Activated CD4-positive, alpha-beta T cell treated with anti-CD3 and anti-CD28 coated beads, Interleukin-2, Interleukin-4, amounts not matched to agents 100 ng/mL and 50 ng/mL, durations not matched to agents 16 hours and 8 hours (primary cell): ENCODE measurements around the gene OR1K1.
"Not testable (repeated sequence)": the region's sequence is repeated elsewhere in the genome, so short reads cannot be mapped to it uniquely, and the experiment has no call there.

Experiments
- DNase-seq: peaks from one replicate; pipeline ENCODE4 v3.0.0-alpha.2; 2020; ENCODE audit warnings: low spot score

OR1K1 gene

DNA sequence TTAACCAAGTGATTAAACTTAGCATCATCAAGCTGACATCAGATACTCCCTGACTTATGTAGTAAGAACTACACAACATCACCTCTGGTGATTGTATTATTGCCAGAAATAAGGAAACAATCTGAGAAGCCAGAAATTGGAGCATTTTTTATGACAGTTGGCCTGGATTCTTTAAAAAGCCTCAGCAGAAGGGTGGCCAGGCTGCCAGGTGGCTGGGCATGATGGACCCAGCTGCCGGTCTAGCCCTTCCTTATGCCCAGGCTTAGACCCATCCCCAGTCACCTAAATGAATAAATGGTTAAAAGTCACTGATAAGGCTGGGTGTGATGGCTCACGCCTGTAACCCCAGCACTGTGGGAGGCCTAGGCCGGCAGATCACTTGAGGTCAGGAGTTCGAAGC lies 12.8 kb downstream of the OR1K1 start:
- no peak for DNase-seq

DNA sequence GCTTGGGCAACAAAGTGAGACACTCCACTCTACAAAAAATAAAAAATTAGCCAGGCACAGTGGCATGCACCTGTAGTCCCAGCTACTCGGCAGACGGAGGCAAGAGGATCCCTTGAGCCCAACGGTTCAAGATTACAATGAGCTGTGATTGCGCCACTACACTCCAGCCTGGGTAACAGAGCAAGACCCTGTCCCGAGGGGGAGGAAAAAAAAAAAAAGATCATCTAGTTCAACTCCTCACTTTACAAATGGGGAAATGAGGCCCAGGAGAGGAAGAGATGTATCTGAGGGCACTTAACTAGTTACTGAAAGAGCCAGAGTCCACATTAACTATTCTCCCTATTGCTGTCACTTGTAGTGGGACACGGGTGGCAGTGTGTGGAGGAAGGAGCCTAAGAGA lies 14.6 kb downstream of the OR1K1 start:
- no peak for DNase-seq

DNA sequence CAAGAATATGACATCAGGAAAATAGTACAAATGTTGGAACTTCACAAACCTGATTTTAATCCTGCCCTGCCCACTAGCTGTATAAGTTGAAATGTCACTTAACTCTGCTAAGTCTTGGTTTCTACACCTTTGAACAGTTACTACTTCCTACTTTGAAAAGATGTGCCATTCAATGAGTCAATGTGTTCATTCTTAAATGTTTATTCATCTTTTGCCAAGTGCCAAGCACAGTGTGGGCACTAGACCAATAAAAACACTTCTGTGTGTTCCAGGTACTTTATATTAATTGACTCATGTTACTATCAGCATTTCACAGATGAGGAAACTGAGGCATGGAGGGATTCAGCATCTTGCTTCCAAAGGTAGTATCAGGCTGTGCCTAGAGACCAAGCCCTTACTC lies 15.6 kb downstream of the OR1K1 start:
- no peak for DNase-seq

DNA sequence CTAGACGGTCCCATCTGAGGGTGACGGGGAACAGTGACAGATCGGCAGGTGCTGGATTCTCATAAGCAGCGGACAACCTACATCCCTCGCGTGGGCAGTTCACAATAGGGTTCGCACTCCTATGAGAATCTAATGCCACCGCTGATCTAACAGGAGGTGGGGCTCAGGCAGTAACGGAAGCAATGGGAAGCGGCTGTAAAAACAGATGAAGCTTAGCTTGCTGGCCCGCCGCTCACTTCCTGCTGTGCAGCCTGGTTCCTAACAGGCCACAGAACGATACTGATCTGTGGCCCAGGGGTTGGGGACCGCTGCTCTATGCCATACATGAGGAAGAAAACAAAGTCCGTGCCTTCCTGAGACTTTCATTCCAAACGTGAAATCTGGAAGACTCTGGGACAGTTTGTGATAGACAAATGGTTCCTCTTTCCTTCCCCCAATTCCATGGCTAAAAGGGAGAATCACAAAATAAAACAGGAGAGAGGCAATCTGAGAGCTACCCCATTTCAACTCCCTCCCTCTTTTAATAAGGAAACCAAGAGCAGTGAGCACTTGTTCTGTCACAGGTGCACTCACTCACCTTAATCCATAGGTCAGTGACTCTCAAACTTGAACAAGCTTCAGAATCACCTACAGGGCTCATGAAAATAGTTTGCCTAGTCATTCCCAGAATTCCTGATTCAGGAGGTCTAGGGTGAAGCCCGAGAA lies 16.4 kb downstream of the OR1K1 start:
- DNase-seq = peak; percentile 42

DNA sequence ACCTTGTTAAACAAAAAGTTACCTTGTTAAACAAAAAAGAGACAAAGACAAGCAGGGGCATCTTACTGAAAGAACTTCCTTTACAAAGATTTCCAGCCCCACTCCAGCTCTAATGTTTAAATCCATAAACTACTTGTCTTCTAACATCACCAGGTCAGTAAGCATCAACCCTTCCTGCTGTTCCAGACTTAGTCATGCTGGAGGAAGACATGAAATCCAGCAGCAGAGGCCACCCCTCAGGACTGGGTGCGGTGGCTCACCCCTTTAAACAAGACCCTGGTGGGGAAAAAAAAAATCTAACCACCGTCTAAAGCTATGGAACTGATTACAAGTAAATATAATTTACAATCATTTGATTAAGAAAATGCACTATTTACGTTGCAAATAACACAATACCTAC lies 19.4 kb downstream of the OR1K1 start:
- DNase-seq = no peak

DNA sequence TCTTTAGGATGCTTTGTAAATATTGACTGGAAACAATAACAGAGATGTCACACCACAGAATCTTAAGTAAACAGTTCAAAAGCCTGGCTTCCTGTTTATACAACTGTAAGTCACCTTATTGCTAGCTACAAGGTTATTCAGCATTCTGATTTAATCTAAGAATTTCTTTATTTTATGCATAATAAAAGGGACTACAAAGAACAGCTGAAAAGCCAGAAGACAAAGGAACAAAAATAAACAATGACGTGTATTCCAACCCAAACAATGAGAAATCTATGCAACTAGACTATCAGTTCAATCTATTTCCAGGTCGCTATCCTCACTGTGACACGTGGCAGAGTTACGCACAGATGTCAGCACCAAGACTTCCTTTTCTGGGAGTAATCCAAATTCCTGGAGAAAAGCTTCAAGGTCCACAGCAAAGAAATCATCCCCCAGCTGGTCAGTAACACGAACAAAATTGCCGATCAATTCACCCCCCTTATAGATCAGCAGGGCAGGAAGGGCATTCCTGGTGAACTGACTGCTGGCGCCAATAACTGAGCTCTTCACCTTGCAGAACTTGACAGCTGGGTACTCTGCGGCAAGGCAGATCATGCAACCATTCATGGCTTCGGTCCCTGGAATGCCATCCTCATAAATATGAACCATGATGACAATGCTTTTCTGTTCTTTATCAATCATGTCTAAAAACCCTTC lies 20.0 kb downstream of the OR1K1 start:
- DNase-seq = no peak

DNA sequence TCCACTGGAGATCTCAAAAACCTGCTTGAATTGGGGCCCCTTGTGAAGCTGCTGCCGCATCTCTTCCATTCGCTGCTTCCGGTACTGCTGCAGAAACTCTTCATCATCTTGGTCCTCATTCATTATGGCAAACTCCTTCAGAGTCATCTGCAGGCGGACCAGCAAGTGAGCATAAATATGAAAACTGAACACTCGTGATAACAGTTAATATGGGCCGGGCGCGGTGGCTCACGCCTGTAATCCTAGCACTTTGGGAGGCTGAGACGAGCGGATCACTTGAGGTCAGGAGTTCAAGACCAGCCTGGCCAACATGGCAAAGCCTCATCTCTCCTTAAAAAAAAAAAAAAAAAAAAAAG lies 20.5 kb downstream of the OR1K1 start:
- no peak for DNase-seq

DNA sequence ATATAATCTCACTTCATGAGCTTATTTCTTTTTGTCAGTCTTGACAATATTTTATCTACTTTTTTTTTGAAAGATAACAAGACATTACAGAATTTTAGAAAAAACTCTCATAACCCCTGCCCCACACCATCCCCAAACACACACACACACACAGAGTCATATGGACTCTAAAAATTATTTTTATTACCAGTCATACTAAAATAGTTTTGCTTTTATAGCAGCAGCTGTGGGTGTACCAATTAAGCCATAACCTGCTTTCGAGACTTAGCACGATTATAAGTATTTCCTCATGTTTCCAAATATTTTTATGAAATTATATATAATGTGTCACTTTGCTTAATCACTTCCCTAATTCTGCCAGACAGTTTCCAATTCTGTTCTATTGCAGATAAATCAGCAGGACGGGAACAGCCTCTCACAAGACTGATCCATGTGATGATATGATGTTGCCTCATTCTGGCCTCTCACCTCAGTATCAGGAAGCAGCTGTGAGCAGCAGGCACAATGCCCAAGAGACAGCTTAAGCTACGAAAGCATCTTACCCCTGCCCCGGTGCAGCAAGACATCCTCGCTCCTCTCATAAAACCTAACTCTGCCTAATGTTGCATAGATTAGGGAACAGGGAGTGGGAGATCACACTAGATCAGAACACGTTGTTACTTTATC lies 21.5 kb downstream of the OR1K1 start:
- no peak for DNase-seq

DNA sequence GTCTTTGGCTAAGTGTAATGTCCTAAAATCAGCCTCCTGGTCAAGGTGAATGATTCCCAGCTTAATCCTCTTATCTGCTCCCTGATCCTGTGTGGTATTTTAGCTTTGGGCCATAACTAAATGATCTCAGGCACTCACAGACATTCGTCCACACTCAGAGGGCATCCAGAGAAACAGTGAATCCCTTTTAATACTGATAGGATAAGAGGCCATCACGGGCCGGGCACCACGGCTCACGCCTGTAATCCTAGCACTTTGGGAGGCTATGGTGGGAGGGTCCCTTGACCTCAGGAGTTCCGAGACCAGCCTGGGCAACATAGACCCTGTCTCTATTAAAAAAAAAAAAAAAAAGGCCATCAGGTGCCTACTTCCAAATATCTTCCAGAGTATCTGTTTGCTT lies 22.1 kb downstream of the OR1K1 start:
- no peak for DNase-seq

DNA sequence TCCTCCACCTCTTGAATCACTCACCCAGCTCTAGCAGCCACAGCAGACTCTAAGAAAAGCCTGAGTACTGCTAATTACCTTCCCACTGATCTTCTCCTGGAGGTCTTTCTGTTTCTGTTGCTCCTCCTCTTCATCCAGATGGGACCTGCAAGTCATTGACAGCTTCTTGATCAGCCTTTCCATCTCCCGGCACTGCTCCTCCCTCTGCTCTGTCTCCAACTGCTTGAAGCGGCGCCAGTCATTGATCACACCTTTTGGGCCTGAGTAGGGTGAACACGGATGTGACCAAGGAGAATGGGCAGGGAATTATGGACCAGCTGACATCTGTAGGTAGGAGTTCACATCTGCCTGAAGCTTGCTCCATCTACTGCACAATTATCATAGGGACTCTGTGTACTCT lies 23.0 kb downstream of the OR1K1 start:
- DNase-seq = no peak

DNA sequence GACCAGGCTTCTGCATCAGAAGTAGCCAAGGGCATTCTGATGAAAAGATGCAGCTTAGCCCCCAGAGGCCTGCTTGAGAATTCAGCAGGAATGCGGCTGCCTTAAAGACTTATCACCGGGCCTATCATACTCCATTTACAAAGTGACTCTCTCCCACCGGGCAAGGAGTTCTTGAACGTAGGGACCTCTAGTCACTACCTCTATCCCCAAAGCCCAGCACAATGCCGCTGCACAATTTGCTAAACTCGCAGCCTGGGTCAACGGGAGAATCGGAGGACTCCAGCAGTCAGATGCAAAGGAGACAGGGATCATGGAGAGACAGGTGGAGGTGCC lies 27.8 kb downstream of the OR1K1 start:
- no peak for DNase-seq

DNA sequence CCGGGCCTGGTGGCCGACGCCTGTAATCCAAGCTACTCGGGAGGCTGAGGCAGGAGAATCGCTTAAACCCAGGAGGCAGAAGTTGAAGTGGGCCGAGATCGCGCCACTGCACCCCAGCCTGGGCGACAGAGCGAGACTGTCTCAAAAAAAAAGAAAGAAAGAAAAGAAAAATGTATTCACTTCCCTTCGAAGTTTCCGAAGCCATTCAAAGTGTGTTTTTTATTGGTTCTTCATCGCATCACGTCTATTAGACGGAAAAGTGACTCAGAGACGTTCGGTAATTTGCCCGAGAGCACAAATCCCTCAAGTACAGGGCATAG lies 29.0 kb downstream of the OR1K1 start:
- DNase-seq = not testable (repeated sequence)

DNA sequence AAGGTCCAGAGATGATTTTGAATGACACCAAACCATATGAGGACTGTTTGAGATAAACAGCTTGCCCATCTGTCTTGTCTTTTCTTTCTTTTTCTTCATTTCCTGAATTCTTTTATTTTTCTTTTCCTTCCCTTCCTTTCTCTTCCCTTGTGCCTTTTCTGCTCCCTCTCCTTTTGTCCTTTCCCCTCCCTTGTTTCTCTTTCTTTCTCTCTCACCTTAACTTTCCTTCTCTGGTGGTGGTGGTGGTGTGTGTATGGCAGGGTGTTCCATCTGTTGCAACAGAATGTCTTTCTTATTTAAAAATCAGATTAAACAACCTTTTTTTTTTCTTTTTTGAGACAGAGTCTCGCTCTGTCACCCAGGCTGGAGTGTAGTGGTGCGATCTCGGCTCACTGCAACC lies 32.3 kb downstream of the OR1K1 start:
- no peak for DNase-seq

DNA sequence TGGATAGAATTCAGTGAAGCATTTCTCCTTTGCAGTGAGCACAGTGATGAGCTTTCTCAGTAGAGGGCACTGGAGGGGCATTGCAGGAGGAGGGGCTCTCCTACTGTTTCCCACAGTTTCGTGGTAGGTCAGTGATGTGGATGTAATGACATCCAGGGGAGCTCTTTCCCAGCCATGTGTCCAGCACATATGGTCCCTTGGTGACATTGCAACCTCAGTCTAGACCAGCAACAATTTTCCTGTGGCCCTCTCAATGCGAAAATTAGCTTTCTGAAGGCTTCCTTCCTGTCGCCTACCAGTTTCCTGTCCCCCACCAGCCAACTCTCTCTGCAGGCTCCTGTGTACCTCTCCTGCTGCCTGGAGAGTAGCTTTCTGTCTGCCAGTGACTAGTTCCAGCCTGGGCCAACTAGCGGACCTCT lies 35.4 kb downstream of the OR1K1 start:
- no peak for DNase-seq

DNA sequence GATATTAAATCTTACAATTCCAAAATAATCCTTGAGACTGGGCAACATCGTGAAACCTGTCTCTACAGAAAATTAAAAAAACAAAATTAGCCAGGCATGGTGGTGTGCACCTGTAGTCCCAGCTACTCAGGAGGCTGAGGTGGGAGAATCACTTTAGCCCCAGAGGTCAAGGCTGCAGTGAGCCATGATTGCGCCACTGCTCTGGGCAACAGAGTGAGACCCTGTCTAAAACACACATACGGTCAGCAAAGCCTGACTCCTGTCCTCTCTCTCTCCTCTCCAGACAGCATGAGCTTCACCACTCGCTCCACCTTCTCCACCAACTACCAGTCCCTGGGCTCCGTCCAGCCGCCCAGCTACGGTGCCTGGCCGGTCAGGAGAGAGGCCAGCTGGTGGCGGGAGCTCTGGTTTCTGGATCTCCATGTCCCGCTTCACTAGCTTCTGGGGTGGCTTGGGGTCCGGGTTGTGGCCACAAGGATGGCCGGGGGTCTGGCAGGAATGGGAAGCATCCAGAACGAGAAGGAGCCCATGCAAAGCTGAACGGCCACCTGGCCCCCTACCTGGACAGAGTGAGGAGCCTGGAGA lies 37.4 kb downstream of the OR1K1 start:
- DNase-seq = no peak

DNA sequence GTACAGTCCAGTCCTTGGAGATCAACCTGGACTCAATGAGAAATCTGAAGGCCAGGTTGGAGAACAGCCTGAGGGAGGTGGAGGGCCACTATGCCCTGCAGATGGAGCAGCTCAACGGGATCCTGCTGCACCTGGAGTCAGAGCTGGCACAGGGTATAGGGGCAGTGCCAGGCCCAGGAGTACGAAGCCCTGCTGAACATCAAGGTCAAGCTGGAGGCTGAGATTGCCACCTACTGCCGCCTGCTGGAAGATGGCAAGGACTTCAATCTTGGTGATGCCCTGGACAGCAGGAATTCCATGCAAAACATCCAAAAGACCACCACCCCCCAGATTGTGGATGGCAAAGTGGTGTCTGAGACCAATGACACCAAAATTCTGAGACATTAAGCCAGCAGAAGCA lies 38.5 kb downstream of the OR1K1 start:
- DNase-seq = not testable (repeated sequence)

DNA sequence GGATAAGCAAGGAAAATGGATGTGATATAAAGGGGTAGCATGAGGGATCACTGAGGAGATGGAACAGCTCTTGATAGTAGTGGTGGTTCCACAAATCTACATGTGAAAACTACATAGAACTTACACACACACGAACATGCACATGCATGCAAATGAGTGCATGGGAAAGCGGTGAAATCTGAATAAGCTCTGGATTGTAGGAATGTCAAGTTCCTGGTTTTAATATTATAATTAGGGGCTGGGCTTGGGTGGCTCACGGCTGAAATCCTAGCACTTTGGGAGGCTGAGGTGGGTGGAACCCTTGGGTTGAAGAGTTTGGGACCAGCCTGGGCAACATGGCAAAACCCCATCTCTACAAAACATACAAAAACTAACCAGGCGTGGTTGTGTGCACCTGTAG lies 41.6 kb downstream of the OR1K1 start:
- no peak for DNase-seq

DNA sequence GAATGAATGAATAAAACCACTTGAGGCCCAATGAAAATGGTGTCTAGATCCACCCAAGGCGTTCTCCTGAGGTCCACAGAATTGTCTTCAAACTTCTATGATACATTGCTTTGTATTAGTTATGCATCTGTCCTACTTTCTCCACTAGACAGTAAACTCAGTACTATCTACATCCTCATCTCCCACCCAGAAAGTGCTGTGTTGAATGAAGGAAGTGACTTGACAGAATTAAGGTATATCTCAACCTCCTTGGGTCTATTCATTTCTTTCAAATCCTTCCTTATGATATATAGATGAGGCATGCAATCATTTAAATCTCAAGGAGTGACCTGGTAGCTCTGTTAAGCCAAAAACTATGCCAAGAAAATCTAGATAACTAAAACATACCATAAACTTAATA lies 44.2 kb downstream of the OR1K1 start:
- DNase-seq = no peak

DNA sequence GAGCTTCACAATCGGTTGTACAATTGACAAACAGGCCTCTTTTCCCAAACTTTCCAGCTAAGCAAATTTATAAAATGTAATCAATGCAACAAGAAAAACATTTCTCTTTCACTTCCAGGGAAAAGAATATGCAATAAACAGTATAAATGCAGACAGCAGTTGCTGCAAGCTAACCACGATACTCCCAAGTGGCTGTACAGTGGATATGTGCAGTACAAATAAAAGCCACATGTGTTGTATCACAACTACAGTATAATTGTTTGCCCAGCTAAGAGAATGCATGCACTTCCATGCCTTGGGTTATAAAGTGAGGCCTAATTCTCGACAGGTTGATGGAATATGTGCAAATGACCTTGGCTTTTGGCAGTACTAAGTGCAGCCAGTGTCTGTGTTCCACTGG lies 45.2 kb downstream of the OR1K1 start:
- no peak for DNase-seq

DNA sequence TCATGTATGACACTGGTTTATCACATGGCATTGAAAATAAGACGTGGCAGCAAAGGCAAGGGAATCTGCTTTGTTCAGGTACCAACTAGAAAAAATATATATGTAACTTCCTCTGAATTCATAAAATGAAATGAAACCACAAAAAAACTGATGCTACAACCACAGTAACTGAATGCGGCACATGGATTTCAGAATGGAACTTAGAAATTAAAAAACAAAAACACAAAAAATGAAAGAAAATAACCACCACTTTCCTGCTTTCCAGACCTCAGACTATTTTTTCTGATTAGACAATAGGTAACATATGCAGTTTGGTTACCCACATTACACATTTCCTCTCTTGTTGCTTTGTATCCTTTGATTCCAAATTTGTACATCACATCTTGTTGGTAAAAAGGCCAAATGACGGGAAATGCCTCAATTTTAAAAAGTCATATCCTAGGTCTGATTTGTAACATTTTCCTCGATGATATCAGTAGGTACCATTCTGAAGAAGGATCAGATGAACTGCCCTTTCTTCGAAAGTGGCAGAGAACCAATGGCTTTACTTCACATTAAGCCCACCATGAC lies 46.5 kb downstream of the OR1K1 start:
- peak; percentile 19 for DNase-seq

DNA sequence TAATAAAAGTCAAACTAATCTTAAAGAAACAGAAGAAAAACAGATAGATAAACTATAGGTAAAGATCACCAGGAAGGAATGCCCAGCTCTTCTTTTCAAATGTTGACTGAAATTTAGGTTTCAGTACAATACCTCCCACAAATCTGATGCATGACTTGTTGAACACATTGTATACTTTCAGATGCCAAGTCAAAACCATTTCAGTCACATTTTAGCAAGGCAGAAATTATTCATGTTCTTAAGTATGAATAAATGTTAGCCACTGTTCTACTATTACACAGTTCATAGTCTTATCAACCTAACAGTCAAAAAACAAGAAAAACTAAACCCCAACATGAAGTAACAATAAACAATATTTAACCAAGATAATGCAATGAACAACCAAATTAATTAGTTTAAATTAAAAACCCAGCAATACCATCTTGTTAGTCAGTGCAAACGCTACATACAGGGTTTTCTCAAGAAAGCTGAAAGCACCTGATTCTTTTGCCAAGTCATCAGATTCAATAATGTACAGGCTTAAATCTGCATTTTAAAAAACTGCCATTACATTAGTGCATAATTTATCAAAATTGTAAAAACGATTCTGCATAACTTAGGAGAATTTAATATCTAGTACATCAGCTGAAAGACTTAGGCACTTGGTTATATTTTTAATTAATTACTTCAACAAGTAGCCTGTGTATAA lies 48.5 kb downstream of the OR1K1 start:
- no peak for DNase-seq
